HG03558 (cell line): ENCODE data around the gene POLD4.
A peak's percentile ranks its signal among the peaks of the same experiment; 100 is the strongest.
"Not testable (repeated sequence)": the region's sequence is repeated elsewhere in the genome, so short reads cannot be mapped to it uniquely, and the experiment has no call there.

Experiments
- ATAC-seq: cut with Tn5 transposase; IDR thresholded peaks from one replicate; pipeline ENCODE4 v1.9.1; 2021; ENCODE audit warnings: moderate number of reproducible peaks; ENCODE audit not compliant: unreplicated experiment; ENCODE audit errors: extremely low read depth

The POLD4 gene

GRCh38 chr11:67353317-67354074 is at the start of gene POLD4:
TSS of gene POLD4 (minus strand) at chr11:67353546. CDS start at chr11:67353399, 147 bp downstream.
- peak; percentile 45 for ATAC-seq

GRCh38 chr11:67403085-67403484 is 49.7 kb upstream of the POLD4 start:
- not testable (repeated sequence) for ATAC-seq

- not testable (repeated sequence) for ATAC-seq
These were observed 49.0 kb upstream of the POLD4 start for GRCh38 chr11:67402192-67402839.

- ATAC-seq: no peak
These were observed 48.3 kb upstream of the POLD4 start, which contains the start of gene PPP1CA for GRCh38 chr11:67401495-67402191. TSS of gene PPP1CA (minus strand) at chr11:67401858. CDS start at chr11:67401782, 76 bp downstream.

GRCh38 chr11:67400942-67401494 is 47.7 kb upstream of the POLD4 start:
- ATAC-seq: no peak

GRCh38 chr11:67400251-67400941 is 47.0 kb upstream of the POLD4 start:
- no peak for ATAC-seq

- ATAC-seq: no peak
These were observed 45.6 kb upstream of the POLD4 start for GRCh38 chr11:67398661-67399563.

- ATAC-seq: no peak
These were observed 44.8 kb upstream of the POLD4 start for GRCh38 chr11:67397986-67398660.

- no peak for ATAC-seq
These were observed 44.2 kb upstream of the POLD4 start for GRCh38 chr11:67397536-67397935.

GRCh38 chr11:67396587-67397389 is 43.4 kb upstream of the POLD4 start:
- ATAC-seq: no peak

GRCh38 chr11:67396259-67396581 is 42.9 kb upstream of the POLD4 start:
- no peak for ATAC-seq

- ATAC-seq: no peak
These were observed 42.4 kb upstream of the POLD4 start for GRCh38 chr11:67395555-67396258.

- no peak for ATAC-seq
These were observed 40.6 kb upstream of the POLD4 start for GRCh38 chr11:67393990-67394389.

- no peak for ATAC-seq
These were observed 40.1 kb upstream of the POLD4 start for GRCh38 chr11:67393437-67393836.

GRCh38 chr11:67392183-67392715 is 38.9 kb upstream of the POLD4 start:
- no peak for ATAC-seq

- ATAC-seq: no peak
These were observed 38.2 kb upstream of the POLD4 start, which contains the start of gene RAD9A for GRCh38 chr11:67391304-67392182. TSS of gene RAD9A (plus strand) at chr11:67391986. CDS start at chr11:67392045, 59 bp downstream.
